Smooth muscle cell (in vitro differentiated cells): ENCODE measurements around the gene GPATCH2. TPM values are rescaled to one million over a fixed set of nuclear protein-coding genes. Genes with fewer than 3 reads are reported as not detected.

Experiments
- DNase-seq: peaks from one replicate; lab custom pipeline; 2025; ENCODE audit not compliant: unreplicated experiment; lab: John Stamatoyannopoulos, UW
- H2AFZ ChIP-seq: fragments of 200-600 bp; sonication (generic); 2 replicates; pipeline ENCODE4 v1.6.0; 2016; ENCODE audit warnings: antibody characterized with exemption, low read depth, mild to moderate bottlenecking
- H3F3A ChIP-seq: fragments of 200-600 bp; sonication (generic); 2 replicates; pipeline ENCODE4 v1.6.0; 2017; ENCODE audit warnings: antibody characterized with exemption, low read depth
- H3K27ac ChIP-seq: fragments of 200-600 bp; sonication (generic); 2 replicates; pipeline ENCODE4 v1.5.1; 2016; ENCODE audit warnings: low read depth, mild to moderate bottlenecking
- H3K27me3 ChIP-seq: fragments of 200-600 bp; sonication (generic); 2 replicates; pipeline ENCODE4 v1.6.1; 2016; ENCODE audit warnings: low read depth, mild to moderate bottlenecking
- H3K36me3 ChIP-seq: fragments of 200-600 bp; sonication (generic); 2 replicates; pipeline ENCODE4 v1.5.1; 2016; ENCODE audit warnings: low read depth
- H3K4me1 ChIP-seq: fragments of 200-600 bp; sonication (generic); 2 replicates; pipeline ENCODE4 v1.5.1; 2016; ENCODE audit warnings: low read depth
- H3K4me2 ChIP-seq: fragments of 200-600 bp; sonication (generic); 2 replicates; pipeline ENCODE4 v1.6.0; 2016; ENCODE audit warnings: mild to moderate bottlenecking
- H3K4me3 ChIP-seq: fragments of 200-600 bp; sonication (generic); 2 replicates; pipeline ENCODE4 v1.5.1; 2016; ENCODE audit warnings: mild to moderate bottlenecking
- H3K79me2 ChIP-seq: fragments of 200-600 bp; sonication (generic); 2 replicates; pipeline ENCODE4 v1.6.0; 2016; ENCODE audit warnings: low read depth, mild to moderate bottlenecking
- H3K9ac ChIP-seq: fragments of 200-600 bp; sonication (generic); 2 replicates; pipeline ENCODE4 v1.6.0; 2016; ENCODE audit warnings: low read depth
- H3K9me3 ChIP-seq: fragments of 200-600 bp; sonication (generic); replicated peaks from 2 replicates; pipeline ENCODE4 v1.5.1; 2016; ENCODE audit warnings: low read depth
- H4K20me1 ChIP-seq: fragments of 200-600 bp; sonication (generic); 2 replicates; pipeline ENCODE4 v1.6.0; 2016; ENCODE audit warnings: low read depth
- CTCF ChIP-seq: fragments of 200-600 bp; sonication (generic); IDR thresholded peaks from 2 replicates; pipeline ENCODE4 v1.5.1; 2017; ENCODE audit warnings: borderline replicate concordance, mild to moderate bottlenecking, antibody characterized with exemption; ENCODE audit not compliant: insufficient read depth, poor library complexity, severe bottlenecking
- WGBS: methylation state at CpG from one replicate; pipeline ENCODE4 v1.1.7; 2016; ENCODE audit warnings: low lambda C conversion rate; 5-methylcytosine and 5-hydroxymethylcytosine counted together
- polyA plus RNA-seq: library from polyadenylated mRNA; unstranded; fragments of >200 nt; fragmentation: Nextera tagmentation; extraction: Ambion mirVana; gene quantifications from 2 replicates; pipeline ENCODE4 v1.2.1, GENCODE V29; 2016
- total RNA-seq: library from RNA; depleted of rRNA; stranded (reverse); fragments of >200 nt; gene quantifications from 2 replicates; pipeline ENCODE4 v1.2.3, GENCODE V29; 2014

GPATCH2 gene
- total and polyA plus RNA-seq, 2 experiments from 2014 or later = 5.6 to 16.4 TPM

- H2AFZ ChIP-seq = no peak overlapping the region
- 94% methylated on average over 3 of the region's 3 CpGs for WGBS
Observed at GRCh38 chr1:217564833-217565232, 66.1 kb downstream of the GPATCH2 start.

GRCh38 chr1:217564207-217564606 lies 66.7 kb downstream of the GPATCH2 start:
- H3K9me3 ChIP-seq = no peaks in the 10 kb centered on the region
- no peaks in the 10 kb centered on the region for H3K36me3 ChIP-seq
- no peaks in the 10 kb centered on the region for H3F3A ChIP-seq
- H3K4me1 ChIP-seq = no peaks in the 10 kb centered on the region
- H3K4me3 ChIP-seq = no peak overlapping the region
- no peak overlapping the region for H3K9ac ChIP-seq
- H4K20me1 ChIP-seq = peaks cover 16% of the 10 kb centered on the region
- no peak overlapping the region for H2AFZ ChIP-seq
- DNase-seq = no peak
- no peaks in the 10 kb centered on the region for H3K79me2 ChIP-seq
- no peak for TF ChIP-seq CTCF
- WGBS = 86% methylated on average over 6 of the region's 6 CpGs
- H3K27ac ChIP-seq = no peak overlapping the region
- no peaks in the 10 kb centered on the region for H3K27me3 ChIP-seq
- no peak overlapping the region for H3K4me2 ChIP-seq

More at GRCh38 chr1:217564833-217565232, 66.1 kb downstream of the GPATCH2 start:
- no peaks in the 10 kb centered on the region for H3F3A ChIP-seq
- no peaks in the 10 kb centered on the region for H3K36me3 ChIP-seq
- TF ChIP-seq CTCF = no peak
- H3K27ac ChIP-seq = no peak overlapping the region
- H4K20me1 ChIP-seq = peaks cover 16% of the 10 kb centered on the region
- no peaks in the 10 kb centered on the region for H3K79me2 ChIP-seq
- no peaks in the 10 kb centered on the region for H3K9me3 ChIP-seq
- DNase-seq = no peak
- H3K9ac ChIP-seq = no peak overlapping the region
- no peak overlapping the region for H3K4me2 ChIP-seq
- no peaks in the 10 kb centered on the region for H3K27me3 ChIP-seq
- no peak overlapping the region for H3K4me3 ChIP-seq
- no peaks in the 10 kb centered on the region for H3K4me1 ChIP-seq

GRCh38 chr1:217563179-217563578 lies 67.7 kb downstream of the GPATCH2 start:
- Histone ChIP-seq H3K4me3 (no peak overlapping the region), H3K4me2 (peak overlapping the region; percentile 38), H3F3A (no peaks in the 10 kb centered on the region), H3K9ac (no peak overlapping the region), H4K20me1 (peaks cover 16% of the 10 kb centered on the region), H3K79me2 (no peaks in the 10 kb centered on the region), H3K4me1 (no peaks in the 10 kb centered on the region), H2AFZ (no peak overlapping the region), H3K27ac (no peak overlapping the region), H3K36me3 (no peaks in the 10 kb centered on the region), H3K9me3 (no peaks in the 10 kb centered on the region), H3K27me3 (no peaks in the 10 kb centered on the region)
- no peak for DNase-seq
- no peak for TF ChIP-seq CTCF

GRCh38 chr1:217562229-217562878 lies 68.5 kb downstream of the GPATCH2 start:
- Histone ChIP-seq H3K4me2 (peak overlapping the region; percentile 42), H3K9ac (no peak overlapping the region), H3K27ac (peak overlapping the region; percentile 40), H4K20me1 (peaks cover 16% of the 10 kb centered on the region), H3K79me2 (no peaks in the 10 kb centered on the region), H2AFZ (no peak overlapping the region), H3K4me3 (no peak overlapping the region), H3K27me3 (no peaks in the 10 kb centered on the region), H3K4me1 (no peaks in the 10 kb centered on the region), H3K9me3 (no peaks in the 10 kb centered on the region), H3K36me3 (no peaks in the 10 kb centered on the region), H3F3A (no peaks in the 10 kb centered on the region)
- no peak for TF ChIP-seq CTCF
- DNase-seq = no peak
- 35% methylated on average over 4 of the region's 4 CpGs for WGBS
